Psoas muscle (tissue), 8 donors: Measurements from ENCODE around the gene OR5K1. TPM values are rescaled to one million over a fixed set of nuclear protein-coding genes. Genes with fewer than 3 reads are reported as not detected.

Experiments used
- ATAC-seq, 4 donors: fragments of 200-7000 bp; cut with Tn5 transposase; one replicate each; pipeline ENCODE4 v1.9.1; 2020; ENCODE audit warnings: moderate library complexity in 3 of 4, mild to moderate bottlenecking in 2 of 4
- DNase-seq, 2 donors: peaks; one replicate each; pipeline ENCODE4 v3.0.0-alpha.2; 2020
- H3K27ac ChIP-seq: fragments of 200-600 bp; one replicate; pipeline ENCODE4 v1.8.0; 2022
- H3K27me3 ChIP-seq, 3 donors: fragments of 200-600 bp in 1 of 3; one replicate each; pipeline versions ENCODE4 v1.6.1 to v1.8.0; 2013 to 2022; ENCODE audit warnings: low read length in 2 of 3, mild to moderate bottlenecking in 2 of 3, moderate library complexity in 1 of 3; ENCODE audit not compliant: insufficient read depth in 3 of 3
- H3K36me3 ChIP-seq, 2 donors: fragments of 200-600 bp in 1 of 2; one replicate each; pipeline versions ENCODE4 v1.6.1 to v1.8.0; 2013 to 2022; ENCODE audit warnings: low read depth in 1 of 2, mild to moderate bottlenecking in 1 of 2, moderate library complexity in 1 of 2; ENCODE audit not compliant: insufficient read depth in 1 of 2
- H3K4me1 ChIP-seq: fragments of 200-600 bp; one replicate; pipeline ENCODE4 v1.8.0; 2022
- H3K4me3 ChIP-seq: fragments of 200-600 bp; one replicate; pipeline ENCODE4 v1.8.0; 2022; ENCODE audit warnings: mild to moderate bottlenecking
- H3K9me3 ChIP-seq: fragments of 200-600 bp; one replicate; pipeline ENCODE4 v1.8.0; 2022
- WGBS, 3 donors: extraction: QIAGEN DNeasy Blood & Tissue Kit; methylation state at CpG; one replicate each; pipeline versions ENCODE4 v1.1.6 to v1.1.7; 2013; 5-methylcytosine and 5-hydroxymethylcytosine counted together
- intact Hi-C, 2 donors: fragments of 100-400 bp; cut with DNase I; formaldehyde crosslinking; loops; one replicate each; pipeline versions ENCODE4 v1.11.0 to v1.14.2; 2022
- polyA plus RNA-seq, 3 donors: library from polyadenylated mRNA; stranded (reverse); fragments of 200-250 nt; gene quantifications; one replicate each; pipeline ENCODE4 v1.2.3, GENCODE V29; 2013
- total RNA-seq, 4 donors: library from RNA; stranded (reverse); fragmentation: NEBNext Ultra II Directional in 2 of 4; extraction: Animal tissue kit (Norgen Biotek cat#: 25700) in 2 of 4; gene quantifications; one replicate each; pipeline versions ENCODE4 v1.2.1 to v1.2.4, GENCODE V29; 2021 to 2023
- TF ChIP-seq, protein P1 (sequence below): fragments of 200-600 bp; IDR thresholded peaks from one replicate; pipeline ENCODE4 v1.8.0; 2022; ENCODE audit warnings: antibody characterized with exemption
- donor health status: healthy with polysubstance abuse.
- donor health status: DM: no; HTN: no; CAD: no; lungs with moderate emphysema.
- donor health status: Bipolar disorder and iron deficiency.
- donor health status: healthy.
- donor health status: DM: yes; HTN: yes; CAD: no.
- donor health status: DM: no; HTN: no; CAD: no.
- donor health status: DM: no; HTN: no; CAD: no.
- donor health status: DM: yes; HTN: yes; CAD: no.

OR5K1 gene
- total and polyA plus RNA-seq, 7 donors, result not detected

DNA sequence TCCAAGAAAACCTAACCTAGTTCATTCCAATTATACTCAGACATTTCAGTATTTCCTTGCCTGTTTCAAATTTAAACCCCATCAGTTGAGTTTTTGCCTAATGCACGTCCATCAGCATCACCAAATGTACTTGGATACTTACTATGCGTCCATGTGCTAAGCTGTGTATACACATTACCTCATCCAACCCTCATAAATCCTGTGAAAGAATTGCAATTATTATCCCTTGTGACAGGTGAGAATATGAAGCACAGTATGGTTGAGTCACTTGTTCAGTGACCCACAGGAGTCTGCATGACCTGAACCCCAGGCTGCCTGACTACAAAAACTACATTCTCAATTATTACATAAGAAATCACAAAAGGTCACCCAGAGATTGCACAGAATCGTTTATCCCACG lies 37.0 kb downstream of the OR5K1 start:
- ATAC-seq, result peak in 1 of 4 donors; percentile 11
- Histone ChIP-seq H3K4me1 (no peaks in the 10 kb centered on the region), H3K27ac (no peak overlapping the region), H3K9me3 (no peaks in the 10 kb centered on the region), H3K4me3 (no peak overlapping the region), H3K36me3 (no peaks in the 10 kb centered on the region), H3K27me3 (no peaks in the 10 kb centered on the region)
- 64 to 69% (median 65%) methylated on average over 4 of the region's 4 CpGs for WGBS, 3 donors
- TF ChIP-seq, protein P1, sequence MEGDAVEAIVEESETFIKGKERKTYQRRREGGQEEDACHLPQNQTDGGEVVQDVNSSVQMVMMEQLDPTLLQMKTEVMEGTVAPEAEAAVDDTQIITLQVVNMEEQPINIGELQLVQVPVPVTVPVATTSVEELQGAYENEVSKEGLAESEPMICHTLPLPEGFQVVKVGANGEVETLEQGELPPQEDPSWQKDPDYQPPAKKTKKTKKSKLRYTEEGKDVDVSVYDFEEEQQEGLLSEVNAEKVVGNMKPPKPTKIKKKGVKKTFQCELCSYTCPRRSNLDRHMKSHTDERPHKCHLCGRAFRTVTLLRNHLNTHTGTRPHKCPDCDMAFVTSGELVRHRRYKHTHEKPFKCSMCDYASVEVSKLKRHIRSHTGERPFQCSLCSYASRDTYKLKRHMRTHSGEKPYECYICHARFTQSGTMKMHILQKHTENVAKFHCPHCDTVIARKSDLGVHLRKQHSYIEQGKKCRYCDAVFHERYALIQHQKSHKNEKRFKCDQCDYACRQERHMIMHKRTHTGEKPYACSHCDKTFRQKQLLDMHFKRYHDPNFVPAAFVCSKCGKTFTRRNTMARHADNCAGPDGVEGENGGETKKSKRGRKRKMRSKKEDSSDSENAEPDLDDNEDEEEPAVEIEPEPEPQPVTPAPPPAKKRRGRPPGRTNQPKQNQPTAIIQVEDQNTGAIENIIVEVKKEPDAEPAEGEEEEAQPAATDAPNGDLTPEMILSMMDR, result no peak
- DNase-seq, result no peak
- intact Hi-C loops, result no loop called here

DNA sequence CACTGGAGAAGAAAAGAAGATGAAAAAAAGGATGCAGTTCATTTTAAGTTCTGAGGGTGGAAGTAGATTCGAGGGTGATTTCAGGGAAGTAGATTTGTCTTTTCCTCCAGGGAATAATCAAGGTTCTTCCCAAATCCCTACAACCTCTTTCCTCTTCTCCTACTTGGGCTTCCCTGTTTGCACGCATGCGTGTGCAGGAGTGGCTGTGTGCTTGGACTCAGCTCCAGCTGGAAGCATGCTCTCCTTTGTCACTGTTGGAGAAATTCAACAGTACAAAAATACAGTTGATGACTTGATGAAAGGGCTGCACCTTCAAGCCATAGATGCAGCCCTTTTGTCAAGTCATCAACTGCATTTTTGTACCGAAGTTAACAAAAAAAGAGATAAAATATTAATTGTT lies 38.3 kb downstream of the OR5K1 start:
- Histone ChIP-seq H3K4me1 (no peaks in the 10 kb centered on the region), H3K36me3 (no peaks in the 10 kb centered on the region), H3K4me3 (no peak overlapping the region), H3K27me3 (no peaks in the 10 kb centered on the region), H3K27ac (no peak overlapping the region), H3K9me3 (no peaks in the 10 kb centered on the region)
- intact Hi-C loops, result no loop called here
- 76 to 80% (median 80%) methylated on average over 4 of the region's 4 CpGs for WGBS, 3 donors
- no peak for ATAC-seq
- DNase-seq, result no peak
- TF ChIP-seq, protein P1, result no peak

DNA sequence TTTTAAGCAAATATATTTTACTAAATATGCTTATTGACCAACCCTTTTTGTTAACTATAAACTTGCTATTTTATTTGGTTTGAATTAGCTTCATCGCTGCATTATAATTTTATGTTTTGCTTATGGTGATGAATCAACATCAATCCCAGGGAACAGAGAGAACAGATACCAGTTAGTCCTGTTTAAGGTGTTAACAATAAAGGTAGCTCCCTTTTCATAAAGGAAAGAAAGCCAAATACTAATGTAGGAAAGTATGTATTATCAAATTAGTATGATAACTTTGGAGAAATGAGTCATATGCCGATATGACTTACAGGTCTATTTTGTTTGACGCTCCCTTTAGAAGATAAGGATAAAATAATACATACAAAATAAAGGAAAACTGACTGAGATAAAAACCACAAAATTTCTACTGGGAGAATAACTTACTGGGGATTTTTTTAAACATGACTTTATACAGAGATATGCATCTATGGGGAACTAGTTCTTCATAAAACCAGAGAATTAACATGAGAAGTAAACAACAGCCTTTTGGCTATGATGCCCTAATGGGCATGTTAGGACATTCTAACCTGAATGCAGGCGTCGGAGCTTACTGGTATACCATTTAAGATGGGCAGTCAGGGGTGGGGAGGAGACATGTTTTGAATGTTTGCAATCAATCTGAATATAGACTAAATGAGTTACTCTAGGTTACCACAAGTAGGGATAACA lies 39.0 kb downstream of the OR5K1 start:
- 93 to 94% (median 94%) methylated on average over 5 of the region's 5 CpGs for WGBS, 3 donors
- TF ChIP-seq, protein P1, result no peak
- Histone ChIP-seq H3K27ac (no peak overlapping the region), H3K27me3 (no peaks in the 10 kb centered on the region), H3K4me1 (no peaks in the 10 kb centered on the region), H3K4me3 (no peak overlapping the region), H3K9me3 (no peaks in the 10 kb centered on the region), H3K36me3 (no peaks in the 10 kb centered on the region)
- no peak for DNase-seq
- intact Hi-C loops, result no loop called here
- ATAC-seq, result no peak

DNA sequence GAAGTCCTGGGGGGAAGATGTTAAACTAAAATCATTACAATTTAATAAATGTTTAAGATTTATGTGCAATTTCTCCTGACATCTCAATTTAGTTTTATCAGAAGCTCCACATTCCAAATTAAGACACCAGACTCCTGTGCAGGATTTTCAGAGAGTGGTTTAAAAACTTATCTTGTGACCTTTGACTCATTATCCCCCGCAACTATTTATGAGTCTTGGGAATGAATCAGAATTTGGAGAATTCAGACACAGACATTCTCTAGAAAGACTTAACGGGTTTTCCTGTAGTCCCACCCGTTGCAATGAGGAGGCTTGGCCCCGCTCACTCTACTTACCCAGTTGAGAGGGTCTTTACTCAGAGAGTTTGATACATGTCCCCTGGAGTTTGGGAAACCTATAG lies 41.5 kb downstream of the OR5K1 start:
- no peaks in the 10 kb centered on the region for H3K4me1 ChIP-seq
- no peaks in the 10 kb centered on the region for H3K36me3 ChIP-seq
- H3K4me3 ChIP-seq, result no peak overlapping the region
- ATAC-seq (no peak), DNase-seq (no peak)
- intact Hi-C loops, result no loop called here
- H3K27ac ChIP-seq, result no peak overlapping the region
- TF ChIP-seq, protein P1, result no peak
- 71 to 79% (median 78%) methylated on average over 4 of the region's 4 CpGs for WGBS, 3 donors
- no peaks in the 10 kb centered on the region for H3K27me3 ChIP-seq
- H3K9me3 ChIP-seq, result no peaks in the 10 kb centered on the region

DNA sequence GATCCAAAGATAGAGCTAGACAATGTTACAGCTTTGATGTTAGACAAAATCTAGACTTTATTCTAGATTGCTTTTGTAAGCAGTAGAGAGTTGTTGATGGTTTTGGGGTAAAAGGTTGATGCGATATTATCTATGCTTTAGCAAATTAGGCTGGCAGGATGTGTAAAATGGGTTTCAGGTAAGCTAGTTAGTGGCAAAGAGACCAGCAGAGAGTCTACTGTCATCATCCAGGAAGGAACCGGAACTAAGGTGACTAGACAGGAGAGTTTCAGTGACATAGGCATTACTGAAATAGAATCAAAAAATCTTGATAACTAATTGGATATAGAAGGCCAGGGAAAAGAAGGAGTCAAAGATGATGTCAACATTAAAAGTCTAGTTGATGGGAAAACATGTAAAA lies 45.6 kb downstream of the OR5K1 start:
- intact Hi-C loops, result no loop called here

More for the DNA sequence above, 45.6 kb downstream of the OR5K1 start:
- Histone ChIP-seq H3K27me3 (no peaks in the 10 kb centered on the region), H3K4me3 (no peak overlapping the region), H3K27ac (no peak overlapping the region), H3K36me3 (peaks cover 0 to 2% of the 10 kb centered on the region in 2 donors), H3K4me1 (peaks cover 3% of the 10 kb centered on the region), H3K9me3 (no peaks in the 10 kb centered on the region)
- no peak for DNase-seq
- TF ChIP-seq, protein P1, result no peak
- ATAC-seq, result no peak
- WGBS, 3 donors, result 97 to 100% (median 98%) methylated on average over 2 of the region's 2 CpGs
